SK-N-MC (cell line): ENCODE measurements around the gene TPRG1.

Source experiments
- EZH2 ChIP-seq: fragments of 200-600 bp; sonication (generic); IDR thresholded peaks from one replicate; pipeline ENCODE4 v1.6.1; 2017; ENCODE audit warnings: antibody characterized with exemption
- POLR2AphosphoS5 ChIP-seq: IDR thresholded peaks from 2 replicates; pipeline ENCODE4 v1.6.1; 2012; ENCODE audit warnings: mild to moderate bottlenecking, low read depth, low read length, borderline replicate concordance

DNA sequence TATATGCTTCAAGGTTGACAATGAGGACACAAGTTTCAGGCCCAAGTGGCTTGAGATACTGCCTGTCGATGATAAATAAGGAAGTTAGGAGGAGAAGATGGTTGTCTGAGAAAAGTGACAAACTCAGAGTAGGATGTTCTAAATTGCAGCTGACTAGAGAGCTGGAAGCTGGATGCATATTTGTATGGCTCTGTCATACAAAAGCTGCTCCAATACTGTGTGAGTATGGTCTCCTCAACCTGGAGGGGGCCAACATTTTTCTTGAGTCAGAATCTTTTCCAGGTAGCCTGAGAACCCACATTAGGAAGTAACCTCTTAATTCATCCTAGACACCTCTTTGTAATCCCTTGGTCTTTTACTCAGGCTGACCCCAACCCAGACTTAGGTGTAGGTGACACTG, 28.4 kb upstream of the TPRG1 start:
- TF ChIP-seq EZH2, result no peak
- no peak for TF ChIP-seq POLR2AphosphoS5
